Tibial nerve (tissue), 4 donors: ENCODE measurements around the gene NACC1.

Experiments used
- CTCF ChIP-seq, 5 experiments: fragments of 200-600 bp in 3 of 5; fragments of 450-650 bp in 2 of 5; sonication (generic) in 3 of 5; IDR thresholded peaks; one replicate each; pipeline ENCODE4 v1.5.1; 2016 to 2019; ENCODE audit warnings: antibody characterized with exemption in 5 of 5, mild to moderate bottlenecking in 3 of 5, moderate library complexity in 2 of 5
- EP300 ChIP-seq, 2 donors: sonication (generic); formaldehyde crosslinking; IDR thresholded peaks; one replicate each; pipeline ENCODE4 v1.6.1; 2017; ENCODE audit warnings: antibody characterized with exemption in 2 of 2, mild to moderate bottlenecking in 1 of 2
- POLR2A ChIP-seq, 2 donors: fragments of 450-650 bp; IDR thresholded peaks; one replicate each; pipeline ENCODE4 v1.6.1; 2017; ENCODE audit warnings: antibody characterized with exemption in 2 of 2, mild to moderate bottlenecking in 2 of 2, moderate library complexity in 2 of 2

GRCh38 chr19:13122980-13123957 lies 5.2 kb downstream of the NACC1 start:
- TF ChIP-seq CTCF (IDR thresholded peaks at IDR 0.05) (no peak), POLR2A (IDR thresholded peaks at IDR 0.05) (no peak), EP300 (IDR thresholded peaks at IDR 0.05) (no peak)
